HG03060 (cell line): ENCODE data around the gene CALML4.
"Not testable (repeated sequence)": the region's sequence is repeated elsewhere in the genome, so short reads cannot be mapped to it uniquely, and the experiment has no call there.

Experiments
- ATAC-seq: cut with Tn5 transposase; IDR thresholded peaks from one replicate; pipeline ENCODE4 v1.9.1; 2021; ENCODE audit warnings: low read depth, moderate number of reproducible peaks; ENCODE audit not compliant: unreplicated experiment

The CALML4 gene

DNA sequence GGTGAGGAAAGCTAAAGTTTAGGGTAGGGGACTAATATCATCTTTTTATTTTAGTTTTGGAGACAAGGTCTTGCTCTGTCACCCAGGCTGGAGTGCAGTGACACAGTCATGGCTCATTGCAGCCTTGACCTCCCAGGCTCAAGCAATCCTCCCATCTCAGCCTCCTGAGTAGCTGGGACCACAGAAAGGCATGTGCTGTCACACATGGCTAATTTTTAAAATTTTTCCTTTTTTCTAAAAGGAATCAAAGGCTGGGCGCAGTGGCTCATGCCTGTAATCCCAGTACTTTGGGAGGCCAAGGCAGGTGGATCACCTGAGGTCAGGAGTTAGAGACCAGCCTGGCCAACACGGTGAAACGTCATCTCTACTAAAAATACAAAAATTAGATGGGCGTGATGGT lies 20.3 kb upstream of the CALML4 start:
- not testable (repeated sequence) for ATAC-seq

DNA sequence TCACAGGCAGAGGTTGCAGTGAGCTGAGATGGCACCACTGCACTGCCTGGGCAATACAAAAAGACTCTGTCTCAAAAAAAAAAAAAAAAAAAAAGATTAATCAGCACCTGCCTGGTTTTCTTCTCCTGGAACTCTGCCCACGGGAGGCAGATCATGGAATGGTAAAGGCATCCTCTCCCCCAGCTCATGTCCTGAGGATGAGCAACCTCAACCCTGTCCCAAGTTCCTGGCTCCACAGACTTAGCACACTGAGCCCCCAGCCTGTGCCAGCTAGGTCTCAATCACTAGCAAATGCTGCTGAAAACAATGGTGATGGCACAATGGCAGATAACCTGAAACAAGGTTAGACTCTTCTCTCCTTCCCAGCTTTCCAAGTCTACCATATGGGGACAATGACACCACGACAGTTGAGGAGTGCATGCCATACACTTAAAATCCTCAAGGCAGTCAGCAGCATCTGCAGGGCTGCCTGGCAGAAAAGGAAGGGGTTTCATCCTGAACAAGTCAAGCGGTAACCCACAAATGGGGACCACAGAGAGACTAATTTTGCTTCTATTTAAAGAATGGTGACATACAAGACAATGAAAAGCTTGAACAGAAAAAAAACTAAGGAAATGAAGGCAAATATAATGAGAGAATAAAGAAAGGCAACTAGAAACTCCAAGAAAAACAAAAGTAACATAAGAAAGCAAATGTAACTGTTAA lies 19.6 kb upstream of the CALML4 start:
- ATAC-seq, result no peak

DNA sequence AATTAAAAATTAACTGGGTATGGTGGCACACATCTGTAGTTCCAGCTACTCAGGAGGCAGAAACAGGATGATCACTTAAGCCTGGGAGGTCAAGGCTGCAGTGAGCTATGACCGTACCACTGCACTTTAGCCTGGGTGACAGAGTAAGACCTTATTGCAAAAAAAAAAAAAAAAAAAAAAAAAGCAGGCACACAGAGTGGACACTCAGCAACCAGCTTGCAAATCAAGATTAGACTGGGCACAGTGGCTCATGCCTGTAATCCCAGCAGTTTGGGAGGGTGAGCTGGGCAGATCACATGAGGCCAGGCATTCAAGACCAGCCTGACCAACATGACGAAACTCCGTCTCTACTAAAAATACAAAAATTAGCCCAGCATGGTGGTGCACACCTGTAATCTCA lies 19.0 kb upstream of the CALML4 start:
- no peak for ATAC-seq

- ATAC-seq, result no peak
Measured at GRCh38 chr15:68223171-68223570, 18.0 kb upstream of the CALML4 start.

DNA sequence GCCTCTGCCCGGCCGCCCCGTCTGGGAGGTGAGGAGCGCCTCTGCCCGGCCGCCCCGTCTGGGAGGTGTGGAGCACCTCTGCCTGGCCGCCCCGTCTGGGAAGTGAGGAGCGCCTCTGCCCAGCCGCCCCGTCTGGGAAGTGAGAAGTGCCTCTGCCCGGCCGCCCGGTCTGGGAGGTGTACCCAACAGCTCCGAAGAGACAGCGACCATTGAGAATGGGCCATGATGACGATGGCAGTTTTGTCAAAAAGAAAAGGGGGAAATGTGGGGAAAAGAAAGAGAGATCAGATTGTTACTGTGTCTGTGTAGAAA lies 17.3 kb upstream of the CALML4 start:
- not testable (repeated sequence) for ATAC-seq

GRCh38 chr15:68221530-68222431 lies 16.6 kb upstream of the CALML4 start:
- ATAC-seq, result not testable (repeated sequence)

GRCh38 chr15:68220967-68221366 lies 15.8 kb upstream of the CALML4 start:
- ATAC-seq, result no peak

GRCh38 chr15:68220489-68220888 lies 15.4 kb upstream of the CALML4 start:
- ATAC-seq, result no peak

DNA sequence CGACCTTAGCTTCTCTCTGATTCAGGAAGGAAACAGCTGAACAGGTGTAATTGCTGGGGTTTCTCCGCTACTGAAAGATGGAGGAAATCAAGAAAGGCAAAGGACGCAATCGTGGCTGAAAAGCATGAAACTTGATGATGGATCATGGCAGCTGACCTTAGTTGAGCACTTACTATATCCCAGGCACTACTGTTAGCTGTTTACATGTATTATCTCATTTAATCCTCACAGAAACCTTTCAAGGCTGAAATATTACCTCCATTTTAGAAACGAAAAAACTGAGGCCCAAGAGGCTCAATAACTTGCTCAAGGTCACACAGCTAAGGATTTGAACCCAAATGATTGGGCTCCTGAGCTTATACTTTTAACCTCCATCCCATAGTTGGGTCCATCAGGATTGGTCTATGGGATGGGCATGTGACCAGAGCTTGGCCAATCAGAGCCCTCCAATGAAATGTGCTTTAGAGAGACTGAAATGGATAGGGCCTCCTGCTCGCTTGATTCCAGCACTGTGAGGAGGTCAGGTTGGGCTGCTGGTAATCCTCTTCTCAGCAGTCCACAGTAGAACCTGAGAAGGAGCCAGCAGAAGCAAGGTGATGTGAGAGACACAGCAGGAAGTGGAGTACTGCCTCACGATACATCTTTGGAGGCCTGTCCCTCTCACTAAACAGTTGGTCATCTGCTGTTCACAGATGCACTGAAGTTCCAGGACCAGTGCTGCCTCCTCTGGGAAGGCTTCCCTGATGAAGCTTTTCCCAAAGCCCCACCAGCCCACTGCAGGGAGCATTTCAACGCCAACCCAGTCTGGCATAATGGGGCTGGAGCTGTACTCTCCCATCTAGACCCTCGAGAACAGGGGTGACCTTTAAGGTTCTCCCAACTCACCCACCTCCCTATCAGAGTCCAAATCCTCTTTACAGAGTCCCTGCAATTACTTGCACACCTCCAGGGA lies 14.0 kb upstream of the CALML4 start:
- ATAC-seq, result no peak

- ATAC-seq, result no peak
Measured at GRCh38 chr15:68218331-68218730, 13.2 kb upstream of the CALML4 start.

- no peak for ATAC-seq
Measured at GRCh38 chr15:68217341-68217740, 12.2 kb upstream of the CALML4 start.

- no peak for ATAC-seq
Measured at GRCh38 chr15:68214838-68215254, 9.7 kb upstream of the CALML4 start.

DNA sequence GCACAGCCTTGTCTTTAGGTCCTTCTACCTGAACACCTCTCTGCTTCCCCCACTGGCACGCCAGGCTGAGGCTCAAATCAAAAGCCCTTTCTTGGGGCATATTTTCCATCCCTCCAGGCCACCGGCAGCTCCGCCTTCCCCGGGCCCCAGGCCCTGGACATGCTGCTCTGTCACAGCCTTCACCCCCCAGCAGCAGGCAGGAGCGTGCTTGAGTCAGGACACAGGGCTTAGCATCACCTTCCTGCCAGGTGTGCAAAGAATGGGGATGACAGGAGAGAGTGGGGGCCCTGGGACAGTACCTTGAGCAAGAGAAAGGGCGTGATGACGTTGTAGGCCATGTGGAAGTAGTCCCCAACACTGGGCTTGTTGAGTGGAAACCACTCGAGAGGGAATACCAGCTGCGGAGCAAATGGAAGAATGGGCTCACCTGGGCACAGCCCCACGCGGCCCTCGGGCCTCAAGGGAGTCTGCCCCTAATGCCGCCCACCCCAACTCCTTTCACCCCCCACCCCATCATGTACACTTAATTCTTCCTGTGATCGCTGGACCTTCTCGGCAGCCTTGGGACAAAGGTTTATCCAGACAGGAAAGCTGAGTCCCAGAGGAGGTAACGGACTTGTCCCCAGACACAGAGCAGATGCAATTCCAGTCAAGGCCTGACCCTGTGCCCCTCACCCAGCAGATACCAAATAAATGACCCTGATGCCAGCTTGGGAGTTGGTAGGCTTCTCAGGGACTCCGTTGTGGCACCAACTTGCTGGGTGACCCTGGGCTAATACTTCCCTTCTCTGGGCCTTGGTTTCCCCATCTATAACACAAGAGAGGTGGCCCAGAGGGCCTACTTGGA lies 9.1 kb upstream of the CALML4 start:
- no peak for ATAC-seq

GRCh38 chr15:68213491-68213845 lies 8.3 kb upstream of the CALML4 start:
- ATAC-seq, result not testable (repeated sequence)

DNA sequence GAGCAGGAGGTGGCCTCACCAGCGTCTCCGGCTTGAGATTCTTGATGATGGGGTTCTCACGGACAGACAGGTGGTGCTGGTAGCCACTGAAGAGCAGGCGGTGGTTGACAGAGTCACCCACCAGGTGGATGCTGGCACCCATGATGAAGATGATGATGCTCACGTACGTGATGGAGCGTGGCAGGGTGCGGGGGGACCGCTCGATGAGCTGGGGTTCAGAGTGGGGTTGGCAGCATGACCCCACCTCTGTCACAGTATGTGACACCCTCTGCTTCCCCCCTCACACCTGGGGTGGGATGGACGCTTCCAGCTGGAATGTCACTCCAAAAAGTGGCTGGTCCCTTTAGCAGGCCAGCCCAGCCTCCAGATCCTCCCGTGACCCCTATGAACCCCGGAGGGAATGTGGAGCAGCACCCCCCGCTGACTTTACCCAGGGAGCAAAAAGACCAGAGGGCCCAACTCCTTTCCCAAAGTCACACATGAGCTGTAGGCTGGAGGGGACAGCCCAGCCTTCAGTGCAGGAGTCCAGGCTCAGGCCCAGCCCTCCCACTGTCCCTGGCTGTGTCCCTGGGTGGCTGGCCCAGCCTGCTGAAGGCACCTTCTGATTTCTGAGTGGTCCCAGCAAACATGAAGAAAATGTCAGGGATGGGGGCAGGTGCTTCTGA lies 6.7 kb upstream of the CALML4 start:
- no peak for ATAC-seq

DNA sequence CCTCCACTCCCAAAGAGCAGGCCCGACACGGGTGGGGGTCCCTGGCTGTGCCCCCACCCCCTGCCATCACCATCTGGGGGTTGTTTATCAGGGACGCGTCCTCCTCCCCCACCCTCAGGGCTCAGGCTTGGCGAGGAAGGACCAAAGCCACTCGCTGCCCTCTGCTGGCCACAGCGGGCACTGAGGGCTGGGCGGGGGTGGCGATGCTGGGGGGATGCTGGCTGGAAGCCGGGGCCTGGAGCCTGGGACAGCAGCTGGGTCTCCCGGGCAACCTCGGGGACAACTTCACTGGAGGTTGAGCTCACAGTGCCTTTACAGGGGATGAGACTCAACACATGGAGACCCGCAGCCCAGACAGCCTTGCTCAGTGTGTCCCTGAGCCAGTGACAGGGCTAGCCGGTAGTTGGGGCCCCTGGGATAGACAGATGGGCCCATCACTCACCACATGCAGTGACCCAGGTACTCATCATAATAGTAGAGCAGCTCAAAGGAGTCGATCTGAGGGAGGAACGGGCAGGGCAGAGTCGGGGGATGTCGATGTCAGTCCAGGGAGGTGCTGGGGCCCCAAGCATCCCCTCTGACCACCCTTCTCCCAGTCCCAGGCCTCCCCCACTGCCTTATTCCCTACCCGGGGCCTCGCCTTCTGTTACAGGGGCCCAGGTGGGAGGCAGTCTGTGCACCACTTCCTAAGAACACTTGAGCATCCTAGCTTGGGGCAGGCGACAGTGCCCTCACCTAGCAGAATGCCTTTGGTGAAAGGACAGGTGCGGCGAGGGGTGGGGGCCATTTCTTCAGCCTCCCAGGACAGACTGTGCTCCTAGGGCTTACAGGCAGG lies 5.9 kb upstream of the CALML4 start:
- no peak for ATAC-seq

- ATAC-seq, result no peak
Measured at GRCh38 chr15:68210409-68210756, 5.3 kb upstream of the CALML4 start.

DNA sequence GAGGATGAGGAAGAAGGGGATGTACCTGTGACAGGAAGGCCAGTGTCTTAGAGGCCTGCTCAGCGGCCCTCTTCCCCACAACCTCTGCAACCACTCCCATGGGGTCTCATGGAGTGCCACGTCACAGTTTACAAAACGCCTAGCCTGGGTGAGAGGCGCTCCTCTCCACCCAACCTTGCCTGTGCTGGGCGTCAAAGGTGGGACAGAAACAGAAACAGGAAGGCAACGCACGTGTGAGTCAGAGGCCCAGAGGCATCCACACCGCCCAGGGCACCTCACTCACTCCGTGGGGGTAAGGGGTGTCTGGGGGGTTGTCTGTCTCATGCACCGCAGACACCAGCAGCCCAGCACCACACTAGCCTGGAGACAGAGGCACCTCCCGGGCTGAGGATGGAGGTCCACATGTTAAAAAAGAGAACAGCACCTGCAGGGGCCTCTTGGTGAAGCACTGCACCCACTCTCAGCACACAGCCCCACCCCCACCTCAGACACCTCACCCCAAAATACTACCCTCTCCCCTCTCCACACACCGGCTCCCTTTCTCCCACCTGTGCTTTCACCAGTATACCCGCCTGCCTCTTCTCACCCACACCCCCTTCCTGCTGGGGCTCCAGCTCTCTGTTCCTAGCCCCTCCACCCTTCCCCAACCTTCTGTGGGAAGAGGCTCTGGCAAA lies 4.7 kb upstream of the CALML4 start:
- ATAC-seq, result no peak
